NAMALWA (cell line): Measurements from ENCODE around the gene ANXA6.
"Not testable (repeated sequence)": the region's sequence is repeated elsewhere in the genome, so short reads cannot be mapped to it uniquely, and the experiment has no call there.

ENCODE experiments used
- DNase-seq: peaks from one replicate; pipeline ENCODE4 v3.0.0-alpha.2; 2015; ENCODE audit warnings: low spot score

The ANXA6 gene

GRCh38 chr5:151157426-151158286 is at the start of gene ANXA6:
Gene ANXA6 (minus strand): TSS chr5:151157779. CDS start chr5:151147901, 9,878 bp downstream.
- peak; percentile 60 for DNase-seq

GRCh38 chr5:151205411-151205810 is 47.8 kb upstream of the ANXA6 start:
- no peak for DNase-seq

GRCh38 chr5:151204051-151204450 is 46.5 kb upstream of the ANXA6 start:
- no peak for DNase-seq

- DNase-seq = no peak
Observed at GRCh38 chr5:151202381-151203139, 45.0 kb upstream of the ANXA6 start.

GRCh38 chr5:151200913-151201595 is 43.5 kb upstream of the ANXA6 start:
- no peak for DNase-seq

GRCh38 chr5:151199581-151200185 is 42.1 kb upstream of the ANXA6 start:
- DNase-seq = no peak

- no peak for DNase-seq
Observed at GRCh38 chr5:151198861-151199260, 41.3 kb upstream of the ANXA6 start.

GRCh38 chr5:151197291-151197600 is 39.7 kb upstream of the ANXA6 start:
- not testable (repeated sequence) for DNase-seq

GRCh38 chr5:151196556-151197290 is 39.1 kb upstream of the ANXA6 start:
- DNase-seq = peak; percentile 87

GRCh38 chr5:151195622-151196021 is 38.0 kb upstream of the ANXA6 start:
- no peak for DNase-seq

- no peak for DNase-seq
Observed at GRCh38 chr5:151192626-151193025, 35.0 kb upstream of the ANXA6 start.

GRCh38 chr5:151191661-151192060 is 34.1 kb upstream of the ANXA6 start:
- DNase-seq = no peak

- DNase-seq = no peak
Observed at GRCh38 chr5:151189151-151189550, 31.6 kb upstream of the ANXA6 start.

- DNase-seq = no peak
Observed at GRCh38 chr5:151186538-151186937, 29.0 kb upstream of the ANXA6 start.

GRCh38 chr5:151186052-151186451 is 28.5 kb upstream of the ANXA6 start:
- DNase-seq = no peak

- DNase-seq = no peak
Observed at GRCh38 chr5:151184316-151185042, 26.9 kb upstream of the ANXA6 start.

- no peak for DNase-seq
Observed at GRCh38 chr5:151183456-151184245, 26.1 kb upstream of the ANXA6 start.

- no peak for DNase-seq
Observed at GRCh38 chr5:151182976-151183375, 25.4 kb upstream of the ANXA6 start.

GRCh38 chr5:151182524-151182900 is 24.9 kb upstream of the ANXA6 start:
- no peak for DNase-seq
